GM23338 (cell line): ENCODE measurements around the gene DNASE1L1. TPM values are rescaled to one million over a fixed set of nuclear protein-coding genes. Genes with fewer than 3 reads are reported as not detected.

Experiments used
- ATAC-seq: fragments of 200-7000 bp; cut with Tn5 transposase; 3 replicates; pipeline ENCODE4 v1.9.1; 2020
- DNase-seq: peaks from one replicate; pipeline ENCODE4 v3.0.0-alpha.2; 2015; ENCODE audit warnings: low spot score
- H2AFZ ChIP-seq: fragments of 200-600 bp; sonication (generic); 2 replicates; pipeline ENCODE4 v1.8.0; 2016; ENCODE audit warnings: antibody characterized with exemption, mild to moderate bottlenecking, moderate library complexity
- H3F3A ChIP-seq: fragments of 200-600 bp; sonication (generic); replicated peaks from 2 replicates; pipeline ENCODE4 v1.8.0; 2017; ENCODE audit warnings: antibody characterized with exemption, mixed run types, low read depth
- H3K27ac ChIP-seq: fragments of 200-600 bp; sonication (generic); 2 replicates; pipeline ENCODE4 v1.6.1; 2016; ENCODE audit warnings: low read depth
- H3K27me3 ChIP-seq: fragments of 200-600 bp; sonication (generic); 2 replicates; pipeline ENCODE4 v1.8.0; 2016; ENCODE audit warnings: mild to moderate bottlenecking, mixed run types, moderate library complexity; ENCODE audit not compliant: insufficient read depth
- H3K36me3 ChIP-seq: fragments of 200-600 bp; sonication (generic); 2 replicates; pipeline ENCODE4 v1.8.0; 2016; ENCODE audit warnings: mild to moderate bottlenecking; ENCODE audit not compliant: insufficient read depth
- H3K4me1 ChIP-seq: fragments of 200-600 bp; sonication (generic); 2 replicates; pipeline ENCODE4 v1.8.0; 2016; ENCODE audit warnings: mild to moderate bottlenecking, moderate library complexity; ENCODE audit not compliant: insufficient read depth
- H3K4me2 ChIP-seq: fragments of 200-600 bp; sonication (generic); 2 replicates; pipeline ENCODE4 v1.7.1; 2017; ENCODE audit warnings: mixed run types
- H3K4me3 ChIP-seq: fragments of 200-600 bp; sonication (generic); 2 replicates; pipeline ENCODE4 v1.6.1; 2016; ENCODE audit warnings: mixed run types
- H3K79me2 ChIP-seq: fragments of 200-600 bp; sonication (generic); replicated peaks from 2 replicates; pipeline ENCODE4 v1.8.0; 2017; ENCODE audit warnings: mild to moderate bottlenecking; ENCODE audit not compliant: insufficient read depth
- H3K9me2 ChIP-seq: fragments of 200-600 bp; sonication (generic); 2 replicates; pipeline ENCODE4 v1.8.0; 2017; ENCODE audit not compliant: insufficient read depth
- H4K20me1 ChIP-seq: fragments of 200-600 bp; sonication (generic); replicated peaks from 2 replicates; pipeline ENCODE4 v1.8.0; 2017; ENCODE audit warnings: mild to moderate bottlenecking; ENCODE audit not compliant: insufficient read depth
- H3K27ac Mint-ChIP-seq: 2 replicates; pipeline ENCODE4 v1.8.0; 2020; ENCODE audit warnings: inconsistent platforms, mild to moderate bottlenecking, moderate library complexity, mixed read lengths
- H3K27me3 Mint-ChIP-seq: 3 replicates; pipeline ENCODE4 v1.8.0; 2022; ENCODE audit warnings: low read depth, mild to moderate bottlenecking, moderate library complexity, mixed read lengths, inconsistent platforms; ENCODE audit not compliant: insufficient read depth, poor library complexity
- H3K36me3 Mint-ChIP-seq: 3 replicates; pipeline ENCODE4 v1.8.0; 2021; ENCODE audit warnings: low read depth, mild to moderate bottlenecking, inconsistent platforms, moderate library complexity, mixed read lengths
- H3K4me1 Mint-ChIP-seq: 3 replicates; pipeline ENCODE4 v1.8.0; 2020; ENCODE audit warnings: mild to moderate bottlenecking, inconsistent platforms, mixed read lengths
- H3K4me3 Mint-ChIP-seq: 3 replicates; pipeline ENCODE4 v1.8.0; 2021; ENCODE audit warnings: moderate library complexity, mild to moderate bottlenecking, inconsistent platforms, mixed read lengths
- H3K9me3 Mint-ChIP-seq: 3 replicates; pipeline ENCODE4 v1.8.0; 2020; ENCODE audit warnings: moderate library complexity, mild to moderate bottlenecking, inconsistent platforms, mixed read lengths
- ETS1 ChIP-seq: IDR thresholded peaks from 2 replicates; pipeline ENCODE4 v1.6.1; 2016; ENCODE audit warnings: antibody characterized with exemption
- EZH2 ChIP-seq: fragments of 200-600 bp; sonication (generic); IDR thresholded peaks from one replicate; pipeline ENCODE4 v1.8.0; 2017; ENCODE audit warnings: antibody characterized with exemption, mild to moderate bottlenecking, low read depth; ENCODE audit not compliant: unreplicated experiment
- EZH2phosphoT487 ChIP-seq: fragments of 200-600 bp; sonication (generic); IDR thresholded peaks from one replicate; pipeline ENCODE4 v1.8.1; 2018; ENCODE audit warnings: antibody characterized with exemption; ENCODE audit not compliant: unreplicated experiment
- JUNB ChIP-seq: IDR thresholded peaks from one replicate; pipeline ENCODE4 v1.6.1; 2016; ENCODE audit warnings: antibody characterized with exemption; ENCODE audit not compliant: unreplicated experiment
- NANOG ChIP-seq: IDR thresholded peaks from 2 replicates; pipeline ENCODE4 v1.6.1; 2016; ENCODE audit warnings: antibody characterized with exemption, borderline replicate concordance
- POLR2AphosphoS5 ChIP-seq: IDR thresholded peaks from 2 replicates; pipeline ENCODE4 v1.6.1; 2016; ENCODE audit warnings: antibody characterized with exemption, low read depth
- ZNF114 ChIP-seq: fragments of 250-450 bp; sonication (Bioruptor Pico); IDR thresholded peaks from 2 replicates; pipeline ENCODE4 v1.5.0; 2020; ENCODE audit warnings: mild to moderate bottlenecking, moderate library complexity
- ZNF331 ChIP-seq: fragments of 250-450 bp; sonication (Bioruptor Pico); IDR thresholded peaks from 2 replicates; pipeline ENCODE4 v1.5.0; 2020; ENCODE audit warnings: low read depth, mild to moderate bottlenecking, moderate library complexity
- polyA plus RNA-seq: library from polyadenylated mRNA; unstranded; fragments of >200 nt; fragmentation: Nextera tagmentation; extraction: Ambion mirVana; gene quantifications from 2 replicates; pipeline ENCODE4 v1.2.1, GENCODE V29; 2016
- total RNA-seq: library from RNA; depleted of rRNA; stranded (reverse); fragments of >200 nt; shearing (Covaris generic); gene quantifications from 2 replicates; pipeline ENCODE4 v1.2.3, GENCODE V29; 2014
- TF ChIP-seq, protein P1 (sequence below), 2 experiments: fragments of 200-600 bp in 1 of 2; sonication (generic) in 1 of 2; conservative IDR thresholded peaks; 2 replicates each; pipeline versions ENCODE4 v1.5.1 to v1.6.1; 2016 to 2017; ENCODE audit warnings: antibody characterized with exemption in 2 of 2, low read depth in 2 of 2, mild to moderate bottlenecking in 2 of 2, moderate library complexity in 1 of 2
- TF ChIP-seq, protein P2 (sequence below): IDR thresholded peaks from one replicate; pipeline ENCODE4 v1.6.1; 2018; ENCODE audit warnings: antibody characterized with exemption; ENCODE audit not compliant: unreplicated experiment

Gene DNASE1L1
- total and polyA plus RNA-seq, 2 experiments from 2014 or later: 3.3 to 16.1 TPM

DNA sequence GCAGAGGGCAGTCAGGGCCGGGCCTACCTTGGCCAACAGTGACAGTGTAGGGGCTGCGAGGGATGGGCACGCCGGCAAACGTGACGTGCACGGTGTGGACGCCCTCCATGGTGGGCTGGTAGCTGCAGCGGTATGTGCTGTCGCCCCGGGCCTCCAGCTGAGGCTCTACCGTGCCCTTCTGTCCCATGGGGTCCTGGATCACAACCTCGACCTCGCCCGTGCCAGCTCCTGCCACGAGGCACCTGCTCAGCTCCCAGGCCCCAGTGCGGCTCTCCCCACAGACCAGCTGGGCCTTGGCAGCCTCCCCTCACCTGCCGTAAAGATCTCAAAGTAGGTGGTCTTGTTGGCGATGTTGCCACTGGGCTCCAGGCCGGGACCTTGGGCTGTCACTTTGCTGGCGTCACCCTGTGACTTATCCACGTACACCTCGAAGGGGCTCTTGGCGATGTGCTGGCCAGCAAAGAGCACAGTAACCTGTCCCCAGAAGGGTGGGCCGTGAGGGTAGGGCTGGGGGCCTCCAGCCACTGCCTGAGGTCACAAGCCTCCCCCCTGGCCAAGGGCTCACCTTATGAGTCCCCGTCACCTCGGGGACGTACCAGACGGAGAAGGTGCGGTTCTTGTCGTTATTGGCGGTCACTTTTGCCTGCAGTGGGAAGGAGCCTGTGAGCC is 42.9 kb downstream of the DNASE1L1 start (continued):
- TF ChIP-seq ETS1: no peak
- no peak for TF ChIP-seq NANOG
- no peak for TF ChIP-seq JUNB
- TF ChIP-seq EZH2phosphoT487: no peak

DNA sequence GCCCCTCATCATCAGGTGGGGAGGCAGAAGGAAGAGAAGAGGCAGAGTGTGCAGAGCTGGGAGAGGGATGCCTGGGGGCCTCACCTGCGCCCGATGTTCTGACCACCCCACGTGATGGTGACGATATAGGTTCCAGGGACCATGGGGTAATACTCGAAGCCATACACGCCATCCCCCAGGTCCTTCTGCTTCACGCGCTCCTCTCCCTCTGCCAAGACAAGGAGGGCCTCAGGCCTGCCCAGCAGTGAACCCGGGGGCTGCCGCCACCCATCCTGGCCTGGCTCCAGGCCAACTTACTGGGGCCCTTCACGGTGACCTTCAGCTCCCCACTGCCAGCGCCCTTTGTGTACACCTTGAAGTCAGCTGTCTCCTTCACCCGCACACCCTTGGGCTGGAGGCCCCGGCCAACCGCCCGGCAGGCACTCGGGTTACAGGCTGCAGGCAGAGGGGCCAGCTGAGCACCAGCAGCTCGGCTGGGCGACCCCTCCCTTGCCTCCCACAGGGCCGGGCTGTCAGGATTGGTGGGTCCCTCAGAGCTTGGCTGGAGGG is 43.9 kb downstream of the DNASE1L1 start:
- Histone ChIP-seq H3K27me3 (no peaks in the 10 kb centered on the region), H3K4me3 (no peak overlapping the region), H3K27ac (no peak overlapping the region), H3K36me3 (peaks cover 13% of the 10 kb centered on the region), H4K20me1 (peaks cover 6% of the 10 kb centered on the region), H2AFZ (no peak overlapping the region), H3F3A (0 out of 2 replicates have a peak, but pooled peaks cover 4% of the 10 kb centered on the region), H3K4me1 (no peaks in the 10 kb centered on the region), H3K4me2 (no peak overlapping the region), H3K79me2 (peaks cover 46% of the 10 kb centered on the region), H3K9me2 (no peaks in the 10 kb centered on the region)
- Mint-ChIP-seq H3K4me1 (no peaks in the 10 kb centered on the region; the same call in 2 of the 3 replicates), H3K9me3 (peaks cover 5% of the 10 kb centered on the region; the same call in 2 of the 3 replicates), H3K36me3 (peaks cover 83% of the 10 kb centered on the region), H3K27me3 (peaks cover 25% of the 10 kb centered on the region), H3K4me3 (no peak overlapping the region), H3K27ac (no peak overlapping the region)
- ATAC-seq (no peak), DNase-seq (no peak)
- no peak for TF ChIP-seq EZH2phosphoT487
- TF ChIP-seq ZNF114 (CRISPR knock-in tag): no peak
- TF ChIP-seq POLR2AphosphoS5: no peak
- no peak for TF ChIP-seq EZH2
- no peak for TF ChIP-seq ZNF331 (CRISPR knock-in tag)
- TF ChIP-seq ETS1: no peak
- TF ChIP-seq, protein P1, sequence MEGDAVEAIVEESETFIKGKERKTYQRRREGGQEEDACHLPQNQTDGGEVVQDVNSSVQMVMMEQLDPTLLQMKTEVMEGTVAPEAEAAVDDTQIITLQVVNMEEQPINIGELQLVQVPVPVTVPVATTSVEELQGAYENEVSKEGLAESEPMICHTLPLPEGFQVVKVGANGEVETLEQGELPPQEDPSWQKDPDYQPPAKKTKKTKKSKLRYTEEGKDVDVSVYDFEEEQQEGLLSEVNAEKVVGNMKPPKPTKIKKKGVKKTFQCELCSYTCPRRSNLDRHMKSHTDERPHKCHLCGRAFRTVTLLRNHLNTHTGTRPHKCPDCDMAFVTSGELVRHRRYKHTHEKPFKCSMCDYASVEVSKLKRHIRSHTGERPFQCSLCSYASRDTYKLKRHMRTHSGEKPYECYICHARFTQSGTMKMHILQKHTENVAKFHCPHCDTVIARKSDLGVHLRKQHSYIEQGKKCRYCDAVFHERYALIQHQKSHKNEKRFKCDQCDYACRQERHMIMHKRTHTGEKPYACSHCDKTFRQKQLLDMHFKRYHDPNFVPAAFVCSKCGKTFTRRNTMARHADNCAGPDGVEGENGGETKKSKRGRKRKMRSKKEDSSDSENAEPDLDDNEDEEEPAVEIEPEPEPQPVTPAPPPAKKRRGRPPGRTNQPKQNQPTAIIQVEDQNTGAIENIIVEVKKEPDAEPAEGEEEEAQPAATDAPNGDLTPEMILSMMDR (conservative IDR thresholded peaks at IDR 0.05; ENCODE audit: low read depth in 2 of 2): no peak
- TF ChIP-seq NANOG: no peak
- TF ChIP-seq JUNB: no peak
- TF ChIP-seq, protein P2, sequence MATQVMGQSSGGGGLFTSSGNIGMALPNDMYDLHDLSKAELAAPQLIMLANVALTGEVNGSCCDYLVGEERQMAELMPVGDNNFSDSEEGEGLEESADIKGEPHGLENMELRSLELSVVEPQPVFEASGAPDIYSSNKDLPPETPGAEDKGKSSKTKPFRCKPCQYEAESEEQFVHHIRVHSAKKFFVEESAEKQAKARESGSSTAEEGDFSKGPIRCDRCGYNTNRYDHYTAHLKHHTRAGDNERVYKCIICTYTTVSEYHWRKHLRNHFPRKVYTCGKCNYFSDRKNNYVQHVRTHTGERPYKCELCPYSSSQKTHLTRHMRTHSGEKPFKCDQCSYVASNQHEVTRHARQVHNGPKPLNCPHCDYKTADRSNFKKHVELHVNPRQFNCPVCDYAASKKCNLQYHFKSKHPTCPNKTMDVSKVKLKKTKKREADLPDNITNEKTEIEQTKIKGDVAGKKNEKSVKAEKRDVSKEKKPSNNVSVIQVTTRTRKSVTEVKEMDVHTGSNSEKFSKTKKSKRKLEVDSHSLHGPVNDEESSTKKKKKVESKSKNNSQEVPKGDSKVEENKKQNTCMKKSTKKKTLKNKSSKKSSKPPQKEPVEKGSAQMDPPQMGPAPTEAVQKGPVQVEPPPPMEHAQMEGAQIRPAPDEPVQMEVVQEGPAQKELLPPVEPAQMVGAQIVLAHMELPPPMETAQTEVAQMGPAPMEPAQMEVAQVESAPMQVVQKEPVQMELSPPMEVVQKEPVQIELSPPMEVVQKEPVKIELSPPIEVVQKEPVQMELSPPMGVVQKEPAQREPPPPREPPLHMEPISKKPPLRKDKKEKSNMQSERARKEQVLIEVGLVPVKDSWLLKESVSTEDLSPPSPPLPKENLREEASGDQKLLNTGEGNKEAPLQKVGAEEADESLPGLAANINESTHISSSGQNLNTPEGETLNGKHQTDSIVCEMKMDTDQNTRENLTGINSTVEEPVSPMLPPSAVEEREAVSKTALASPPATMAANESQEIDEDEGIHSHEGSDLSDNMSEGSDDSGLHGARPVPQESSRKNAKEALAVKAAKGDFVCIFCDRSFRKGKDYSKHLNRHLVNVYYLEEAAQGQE: no peak
